Activated T-helper 2 cell treated with anti-CD3 and anti-CD28 coated beads, Interferon-gamma antibody, Interleukin-2, Interleukin-4, amounts not matched to agents 10 μg/mL and 5 μg/mL and 100 μg/mL, durations not matched to agents 14 hours and 24 hours and 36 hours (primary cell): ENCODE data around the gene ARL2BP. TPM values are rescaled to one million over a fixed set of nuclear protein-coding genes. Genes with fewer than 3 reads are reported as not detected.

Experiments used
- total RNA-seq: library from RNA; stranded (reverse); gene quantifications from 2 replicates; pipeline ENCODE4 v1.2.3, GENCODE V29; 2022

Gene ARL2BP
- total RNA-seq, 1 donor from 2014 or later, result 31.2 TPM

Other genes with a start within 250 kb of the ARL2BP start
- 7.6 and 9.9 TPM in 2 replicates for gene CPNE2, start 152.7 kb upstream of the ARL2BP start, total RNA-seq
- 109 and 125 TPM in 2 replicates for gene PSME3IP1, start 59.2 kb upstream of the ARL2BP start, total RNA-seq
- gene RSPRY1, start 58.9 kb upstream of the ARL2BP start, total RNA-seq, result 33.3 and 43.0 TPM in 2 replicates
- gene PLLP, start 39.4 kb downstream of the ARL2BP start, total RNA-seq, result 0.30 and 0.34 TPM in 2 replicates
- gene CCL22, start 113.5 kb downstream of the ARL2BP start, total RNA-seq, result 32.5 and 34.3 TPM in 2 replicates
- gene CX3CL1, start 127.2 kb downstream of the ARL2BP start, total RNA-seq, result not detected in 2 replicates
- gene CCL17, start 159.5 kb downstream of the ARL2BP start, total RNA-seq, result 0.37 and 1.3 TPM in 2 replicates
- 66.8 and 73.1 TPM in 2 replicates for gene CIAPIN1, start 202.1 kb downstream of the ARL2BP start, total RNA-seq
- 47.4 and 48.3 TPM in 2 replicates for gene COQ9, start 202.2 kb downstream of the ARL2BP start, total RNA-seq
- gene POLR2C, start 217.4 kb downstream of the ARL2BP start, total RNA-seq, result 73.6 and 75.6 TPM in 2 replicates
- 5.7 and 6.6 TPM in 2 replicates for gene DOK4, start 241.2 kb downstream of the ARL2BP start, total RNA-seq